Renal cortex interstitium (tissue), 11 donors: ENCODE measurements around the gene TBC1D9B. TPM values are rescaled to one million over a fixed set of nuclear protein-coding genes. Genes with fewer than 3 reads are reported as not detected.
A peak's percentile ranks its signal among the peaks of the same experiment; 100 is the strongest.

Source experiments
- DNase-seq, 11 donors: peaks; one replicate each; pipeline ENCODE4 v3.0.0-alpha.2; 2013; ENCODE audit warnings: low read depth in 9 of 11, low spot score in 4 of 11; ENCODE audit errors: extremely low read depth in 1 of 11
- polyA plus RNA-seq, 3 donors: library from polyadenylated mRNA; unstranded; fragments of 120-200 nt; gene quantifications; one replicate each; pipeline ENCODE4 v1.2.1, GENCODE V29; 2013; ENCODE audit not compliant: insufficient read length in 3 of 3

Gene TBC1D9B
- polyA plus RNA-seq, 3 donors: 81.6 to 121 (median 111) TPM

DNA sequence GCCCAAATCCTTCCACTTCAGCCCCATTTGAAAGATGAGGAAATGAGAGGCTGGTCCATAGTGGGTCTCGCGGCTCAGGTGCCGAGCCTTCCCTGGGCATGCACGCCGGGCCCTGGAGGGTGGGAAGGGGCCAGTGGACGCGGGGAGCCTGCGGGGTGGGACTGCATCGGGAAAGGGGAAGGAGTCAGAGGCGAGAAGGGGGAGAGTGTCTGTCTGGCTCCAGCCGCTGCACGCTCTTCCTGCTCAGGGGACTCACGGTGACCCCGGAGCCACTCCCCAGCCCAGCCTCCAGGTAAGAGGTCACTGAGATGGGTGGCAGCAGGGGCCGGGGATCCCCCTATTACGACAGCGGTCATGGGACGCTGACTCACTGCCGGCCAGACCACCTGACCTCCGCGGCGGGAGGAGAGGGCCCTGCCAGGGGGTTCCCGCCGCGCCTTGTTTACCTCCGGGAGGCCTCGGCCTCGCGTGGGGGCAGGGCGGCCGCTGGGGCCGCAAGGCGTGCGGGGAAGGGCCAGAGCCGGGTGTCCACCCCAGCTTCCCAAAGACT is 88.9 kb downstream of the TBC1D9B start:
- DNase-seq: peak in 7 of 11 donors; percentile 69 to 87 (median 78)

- no peak for DNase-seq
Observed at GRCh38 chr5:179817890-179818745, 89.6 kb downstream of the TBC1D9B start.

GRCh38 chr5:179817470-179817840 is 90.2 kb downstream of the TBC1D9B start:
- DNase-seq: no peak

- no peak for DNase-seq
Observed at GRCh38 chr5:179816796-179817469, 90.8 kb downstream of the TBC1D9B start.

DNA sequence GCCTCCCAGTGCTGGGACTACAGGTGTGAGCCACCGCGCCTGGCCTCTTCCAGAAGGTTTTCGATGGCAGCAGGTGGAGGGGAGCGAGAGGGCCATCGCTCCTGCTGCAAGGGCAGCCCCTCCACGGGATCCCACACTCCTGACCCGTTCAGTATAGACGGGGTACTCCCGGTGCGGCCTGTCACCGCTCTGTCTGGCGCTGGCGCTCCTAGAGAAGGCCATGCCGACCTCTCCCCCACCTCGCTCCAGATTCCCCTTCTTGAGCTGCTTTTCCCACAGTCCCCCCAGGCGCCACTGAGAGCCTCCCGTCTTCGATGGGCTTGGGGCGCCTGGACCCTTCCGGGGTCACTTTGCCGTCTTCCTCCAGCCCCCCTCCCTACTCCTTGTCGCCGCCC is 91.3 kb downstream of the TBC1D9B start:
- no peak for DNase-seq

GRCh38 chr5:179815491-179816249 is 92.0 kb downstream of the TBC1D9B start:
- no peak for DNase-seq

DNA sequence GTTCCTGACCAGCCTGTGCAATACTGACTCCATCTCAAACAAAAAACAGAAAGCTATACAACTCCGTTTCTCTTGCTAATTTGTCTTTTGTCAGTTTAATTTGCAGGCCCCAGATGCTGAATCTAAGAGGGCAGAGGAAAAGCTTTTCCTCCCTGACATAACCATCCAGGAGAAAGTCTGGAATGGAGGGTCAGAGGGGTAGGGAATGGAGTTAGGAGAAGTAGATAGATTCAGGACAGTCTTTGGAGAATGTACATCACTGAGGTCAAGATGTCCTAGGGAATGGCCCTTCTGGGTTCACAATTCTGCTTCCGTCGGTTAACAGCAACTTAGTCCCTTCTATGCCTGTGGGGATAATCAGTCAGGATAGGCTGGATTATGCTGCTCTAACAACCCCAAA is 93.6 kb downstream of the TBC1D9B start:
- DNase-seq: no peak

DNA sequence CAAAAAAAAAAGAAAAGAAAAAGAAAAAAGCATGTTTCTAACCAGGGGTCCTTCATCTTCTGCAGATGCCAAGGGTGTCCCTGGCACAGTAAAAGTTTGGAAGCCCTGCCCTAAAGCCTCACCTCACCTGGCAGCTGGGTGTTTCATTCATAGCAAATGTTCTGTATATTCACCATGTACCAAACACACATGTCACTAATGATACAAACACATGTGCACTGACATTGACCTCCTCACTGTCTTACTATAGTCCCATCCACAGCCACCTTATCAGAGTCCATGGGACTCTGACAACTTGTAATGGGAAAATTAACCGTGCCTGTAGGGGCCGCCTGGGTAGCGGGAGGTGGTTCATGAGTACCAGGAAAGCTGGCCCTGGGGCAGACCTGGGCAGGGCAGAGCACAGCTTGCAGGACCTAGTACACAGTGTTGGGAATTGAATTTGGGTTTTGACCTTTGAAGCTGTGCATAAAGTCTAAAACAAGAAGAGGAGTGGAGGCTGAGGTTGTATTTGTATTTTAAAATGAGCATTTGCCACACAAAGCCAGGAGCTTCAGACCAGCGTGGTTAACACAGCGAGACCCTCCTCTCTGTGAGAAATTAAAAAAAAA is 94.6 kb downstream of the TBC1D9B start:
- DNase-seq: no peak

DNA sequence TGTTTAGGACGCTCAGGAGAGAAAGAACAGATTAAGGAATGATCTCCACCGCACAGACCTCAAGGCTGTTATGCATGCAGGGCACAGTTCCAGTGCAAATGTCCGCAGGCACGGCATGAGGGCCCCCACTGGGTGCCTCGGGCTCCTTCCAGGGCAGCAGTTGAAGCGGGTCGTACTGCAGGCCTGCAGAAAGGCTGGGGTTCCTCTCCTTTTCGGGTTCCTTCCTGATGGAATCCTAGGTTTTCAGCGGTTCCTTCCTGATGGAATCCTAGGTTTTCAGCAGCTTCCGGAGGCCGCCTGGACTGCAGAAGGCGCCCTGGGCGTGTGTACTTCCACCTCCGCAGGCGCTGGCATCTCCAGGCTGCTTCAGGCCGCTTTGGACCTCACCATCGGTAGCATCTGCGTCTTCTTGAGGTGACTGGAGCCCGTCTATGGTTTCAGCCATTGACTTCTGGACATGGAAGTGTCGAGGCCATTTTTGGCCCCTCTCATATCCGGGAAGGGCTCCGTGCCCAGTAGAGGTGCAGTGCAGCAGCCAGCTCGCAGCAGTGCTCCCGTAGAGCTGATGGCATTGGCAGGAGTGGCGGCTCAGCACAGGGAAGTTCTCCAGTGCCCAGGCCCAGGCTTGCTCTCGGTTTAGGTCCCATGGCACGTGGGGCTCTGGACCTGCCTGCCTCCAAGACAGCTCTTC is 95.4 kb downstream of the TBC1D9B start:
- DNase-seq: no peak

Other genes with a start within 250 kb of the TBC1D9B start
- gene CBY3, start 226.9 kb downstream of the TBC1D9B start, polyA plus RNA-seq: 1 to 10 TPM in 1 of 3 donors, under 1 TPM in 2; 0.55 to 1.9 (median 0.75) TPM
- gene CANX, start 208.9 kb downstream of the TBC1D9B start, polyA plus RNA-seq: 100 to 1,000 TPM; 533 to 591 (median 590) TPM
- gene MAML1, start 175.1 kb downstream of the TBC1D9B start, polyA plus RNA-seq: 10 to 100 TPM; 39.4 to 46.6 (median 45.7) TPM
- 1 to 10 TPM; 2.2 to 6.8 (median 5.6) TPM for gene LTC4S, start 113.9 kb downstream of the TBC1D9B start, polyA plus RNA-seq
- gene MGAT4B, start 101.0 kb downstream of the TBC1D9B start, polyA plus RNA-seq: 100 to 1,000 TPM; 160 to 181 (median 173) TPM
- 100 to 1,000 TPM in 2 of 3 donors, 10 to 100 TPM in 1; 82.0 to 129 (median 104) TPM for gene SQSTM1, start 87.0 kb downstream of the TBC1D9B start, polyA plus RNA-seq
- 10 to 100 TPM; 34.9 to 55.8 (median 40.7) TPM for gene MRNIP, start 49.1 kb downstream of the TBC1D9B start, polyA plus RNA-seq
- 10 to 100 TPM; 66.5 to 70.2 (median 68.9) TPM for gene RNF130, start 163.9 kb upstream of the TBC1D9B start, polyA plus RNA-seq